HL-60 (cell line): ENCODE results near the gene DPH3.

ENCODE experiments used
- DNase-seq, 2 experiments: peaks; one replicate each; pipeline ENCODE4 v3.0.0-alpha.2; 2010 to 2020; ENCODE audit warnings: low read depth in 1 of 2, low spot score in 1 of 2
- H3K27ac ChIP-seq: fragments of 250-450 bp; sonication (Bioruptor Pico); replicated peaks from 2 replicates; pipeline ENCODE4 v1.5.1; 2020; ENCODE audit warnings: mild to moderate bottlenecking, moderate library complexity
- H3K27me3 ChIP-seq: fragments of 250-450 bp; sonication (Bioruptor Pico); 2 replicates; pipeline ENCODE4 v1.5.1; 2021; ENCODE audit warnings: mild to moderate bottlenecking, moderate library complexity; ENCODE audit not compliant: insufficient read depth, poor library complexity, severe bottlenecking
- H3K4me3 ChIP-seq: replicated peaks from 2 replicates; pipeline ENCODE4 v1.5.1; 2011; ENCODE audit warnings: mild to moderate bottlenecking, control low read depth, low read length; ENCODE audit not compliant: insufficient read depth
- GABPA ChIP-seq: IDR thresholded peaks from 2 replicates; pipeline ENCODE4 v1.6.1; 2012; ENCODE audit warnings: low read depth
- POLR2AphosphoS5 ChIP-seq: IDR thresholded peaks from 2 replicates; pipeline ENCODE4 v1.6.1; 2012; ENCODE audit warnings: low read depth
- SPI1 ChIP-seq: IDR thresholded peaks from 2 replicates; pipeline ENCODE4 v1.6.1; 2012; ENCODE audit warnings: low read depth, mild to moderate bottlenecking, borderline replicate concordance
- TF ChIP-seq, protein P1 (sequence below): IDR thresholded peaks from 2 replicates; pipeline ENCODE4 v1.6.1; 2012; ENCODE audit warnings: low read depth; ENCODE audit not compliant: insufficient replicate concordance
- TF ChIP-seq, protein P2 (sequence below): IDR thresholded peaks from one replicate; pipeline ENCODE4 v1.5.1; 2011; ENCODE audit warnings: low read length, control low read depth, inconsistent platforms; ENCODE audit not compliant: insufficient read depth

DPH3 gene

DNA sequence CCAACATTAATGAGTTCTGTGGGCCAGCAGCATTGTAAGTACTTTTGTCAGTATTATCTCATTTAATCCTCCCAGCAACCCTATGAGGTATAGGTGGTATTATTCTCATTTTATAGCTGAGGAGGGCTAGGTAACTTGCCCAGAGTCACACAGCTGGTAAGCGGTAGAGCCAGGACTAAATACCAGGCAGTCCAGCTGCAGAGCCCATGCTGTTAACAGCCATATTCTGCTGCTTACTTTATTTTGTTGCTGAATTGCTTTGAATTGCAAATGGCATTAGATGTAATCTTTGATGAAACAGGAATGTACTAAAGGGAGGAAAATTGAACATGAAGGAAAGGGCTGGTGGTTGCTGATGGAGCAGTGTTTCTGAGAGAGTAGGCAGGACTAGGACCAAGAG lies 19.9 kb upstream of the DPH3 start:
- no peak for DNase-seq
- H3K4me3 ChIP-seq = no peak overlapping the region
- no peaks in the 10 kb centered on the region for H3K27me3 ChIP-seq
- H3K27ac ChIP-seq = no peak overlapping the region
- TF ChIP-seq, protein P1, sequence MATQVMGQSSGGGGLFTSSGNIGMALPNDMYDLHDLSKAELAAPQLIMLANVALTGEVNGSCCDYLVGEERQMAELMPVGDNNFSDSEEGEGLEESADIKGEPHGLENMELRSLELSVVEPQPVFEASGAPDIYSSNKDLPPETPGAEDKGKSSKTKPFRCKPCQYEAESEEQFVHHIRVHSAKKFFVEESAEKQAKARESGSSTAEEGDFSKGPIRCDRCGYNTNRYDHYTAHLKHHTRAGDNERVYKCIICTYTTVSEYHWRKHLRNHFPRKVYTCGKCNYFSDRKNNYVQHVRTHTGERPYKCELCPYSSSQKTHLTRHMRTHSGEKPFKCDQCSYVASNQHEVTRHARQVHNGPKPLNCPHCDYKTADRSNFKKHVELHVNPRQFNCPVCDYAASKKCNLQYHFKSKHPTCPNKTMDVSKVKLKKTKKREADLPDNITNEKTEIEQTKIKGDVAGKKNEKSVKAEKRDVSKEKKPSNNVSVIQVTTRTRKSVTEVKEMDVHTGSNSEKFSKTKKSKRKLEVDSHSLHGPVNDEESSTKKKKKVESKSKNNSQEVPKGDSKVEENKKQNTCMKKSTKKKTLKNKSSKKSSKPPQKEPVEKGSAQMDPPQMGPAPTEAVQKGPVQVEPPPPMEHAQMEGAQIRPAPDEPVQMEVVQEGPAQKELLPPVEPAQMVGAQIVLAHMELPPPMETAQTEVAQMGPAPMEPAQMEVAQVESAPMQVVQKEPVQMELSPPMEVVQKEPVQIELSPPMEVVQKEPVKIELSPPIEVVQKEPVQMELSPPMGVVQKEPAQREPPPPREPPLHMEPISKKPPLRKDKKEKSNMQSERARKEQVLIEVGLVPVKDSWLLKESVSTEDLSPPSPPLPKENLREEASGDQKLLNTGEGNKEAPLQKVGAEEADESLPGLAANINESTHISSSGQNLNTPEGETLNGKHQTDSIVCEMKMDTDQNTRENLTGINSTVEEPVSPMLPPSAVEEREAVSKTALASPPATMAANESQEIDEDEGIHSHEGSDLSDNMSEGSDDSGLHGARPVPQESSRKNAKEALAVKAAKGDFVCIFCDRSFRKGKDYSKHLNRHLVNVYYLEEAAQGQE = no peak

DNA sequence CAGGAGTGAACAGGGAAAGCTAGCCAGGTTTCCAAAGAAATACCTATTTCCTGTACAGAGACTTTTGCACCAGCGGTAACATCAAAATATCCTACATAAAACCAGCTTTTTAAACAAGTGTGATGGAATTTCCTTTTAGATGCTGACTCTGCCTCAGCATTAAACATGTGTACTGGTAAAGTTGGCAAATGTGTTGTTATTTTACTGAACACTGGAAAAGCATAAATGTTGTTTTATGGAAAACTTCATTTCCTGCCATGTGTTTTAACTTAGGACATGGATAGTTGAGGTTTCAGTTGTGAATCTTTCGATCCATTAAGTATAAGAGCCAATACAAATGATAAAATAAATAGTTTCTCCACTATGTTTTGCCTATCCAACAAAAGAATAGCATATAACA lies 15.9 kb upstream of the DPH3 start:
- no peak for DNase-seq
- Histone ChIP-seq H3K27me3 (no peaks in the 10 kb centered on the region), H3K4me3 (no peak overlapping the region), H3K27ac (no peak overlapping the region)
- TF ChIP-seq, protein P1 = no peak
- TF ChIP-seq GABPA = no peak
- TF ChIP-seq SPI1 = no peak
- TF ChIP-seq, protein P2, sequence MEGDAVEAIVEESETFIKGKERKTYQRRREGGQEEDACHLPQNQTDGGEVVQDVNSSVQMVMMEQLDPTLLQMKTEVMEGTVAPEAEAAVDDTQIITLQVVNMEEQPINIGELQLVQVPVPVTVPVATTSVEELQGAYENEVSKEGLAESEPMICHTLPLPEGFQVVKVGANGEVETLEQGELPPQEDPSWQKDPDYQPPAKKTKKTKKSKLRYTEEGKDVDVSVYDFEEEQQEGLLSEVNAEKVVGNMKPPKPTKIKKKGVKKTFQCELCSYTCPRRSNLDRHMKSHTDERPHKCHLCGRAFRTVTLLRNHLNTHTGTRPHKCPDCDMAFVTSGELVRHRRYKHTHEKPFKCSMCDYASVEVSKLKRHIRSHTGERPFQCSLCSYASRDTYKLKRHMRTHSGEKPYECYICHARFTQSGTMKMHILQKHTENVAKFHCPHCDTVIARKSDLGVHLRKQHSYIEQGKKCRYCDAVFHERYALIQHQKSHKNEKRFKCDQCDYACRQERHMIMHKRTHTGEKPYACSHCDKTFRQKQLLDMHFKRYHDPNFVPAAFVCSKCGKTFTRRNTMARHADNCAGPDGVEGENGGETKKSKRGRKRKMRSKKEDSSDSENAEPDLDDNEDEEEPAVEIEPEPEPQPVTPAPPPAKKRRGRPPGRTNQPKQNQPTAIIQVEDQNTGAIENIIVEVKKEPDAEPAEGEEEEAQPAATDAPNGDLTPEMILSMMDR = no peak
- no peak for TF ChIP-seq POLR2AphosphoS5

DNA sequence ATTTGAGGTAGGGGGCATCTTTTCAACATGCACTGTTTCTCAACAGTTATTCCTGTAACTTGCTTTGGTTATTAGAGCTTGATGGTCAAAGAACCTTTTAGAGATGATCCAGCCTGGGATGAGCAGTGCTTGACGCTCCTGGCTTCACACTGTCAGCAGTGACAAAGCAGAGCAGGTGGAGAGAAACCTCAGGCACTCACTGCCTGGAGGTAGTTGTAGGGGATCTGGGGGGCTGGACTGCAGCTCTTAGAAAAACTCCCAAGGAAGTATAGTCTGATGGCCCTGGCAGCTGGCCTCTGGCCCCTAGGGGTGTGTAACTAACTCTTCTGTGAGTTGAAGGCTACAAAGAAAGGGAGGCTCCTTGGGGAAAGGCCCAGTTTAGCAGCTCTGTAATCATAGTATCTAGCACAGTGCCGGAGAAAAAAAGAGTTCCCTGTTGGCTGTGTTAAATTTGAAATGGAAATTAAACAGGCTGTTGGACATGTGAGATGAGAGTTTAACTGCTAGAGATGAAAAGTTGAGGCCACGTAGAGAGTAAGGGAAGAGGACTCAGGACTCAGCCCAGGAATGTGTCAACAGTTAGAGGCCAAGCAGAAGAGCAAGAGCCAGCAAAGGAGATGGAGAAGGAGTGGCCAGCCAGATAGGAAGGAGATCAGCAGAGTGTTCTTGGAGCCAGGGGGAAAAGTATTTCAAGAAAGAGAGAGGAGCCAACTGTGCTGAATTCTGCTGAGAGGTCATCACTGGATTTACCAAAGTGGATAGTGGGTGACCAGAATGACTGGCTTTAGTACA lies 14.5 kb upstream of the DPH3 start:
- no peak overlapping the region for H3K4me3 ChIP-seq
- TF ChIP-seq POLR2AphosphoS5 = no peak
- no peak for TF ChIP-seq GABPA
- TF ChIP-seq, protein P1 = no peak
- TF ChIP-seq, protein P2 = no peak
- no peak for TF ChIP-seq SPI1
- H3K27ac ChIP-seq = no peak overlapping the region
- no peak for DNase-seq
- no peaks in the 10 kb centered on the region for H3K27me3 ChIP-seq
